Nephron (organoid): ENCODE data around the gene INMT.

ENCODE experiments used
- H3K27ac Mint-ChIP-seq, 3 experiments: 2 replicates each; pipeline ENCODE4 v1.8.0; 2020; ENCODE audit warnings: mixed read lengths in 3 of 3, mild to moderate bottlenecking in 2 of 3, moderate library complexity in 1 of 3
- H3K27me3 Mint-ChIP-seq: 2 replicates; pipeline ENCODE4 v1.8.0; 2021; ENCODE audit warnings: low read depth, mild to moderate bottlenecking, moderate library complexity, mixed read lengths
- H3K36me3 Mint-ChIP-seq: 2 replicates; pipeline ENCODE4 v1.8.0; 2020; ENCODE audit warnings: low read depth, mixed read lengths
- H3K4me1 Mint-ChIP-seq: 2 replicates; pipeline ENCODE4 v1.8.0; 2020; ENCODE audit warnings: mixed read lengths
- H3K4me3 Mint-ChIP-seq, 3 experiments: 2 replicates each; pipeline ENCODE4 v1.8.0; 2020; ENCODE audit warnings: mild to moderate bottlenecking in 3 of 3, mixed read lengths in 3 of 3, moderate library complexity in 2 of 3
- H3K9me3 Mint-ChIP-seq: 2 replicates; pipeline ENCODE4 v1.8.0; 2020; ENCODE audit warnings: mixed read lengths
- TF ChIP-seq, protein P1 (sequence below), 3 experiments: fragments of 200-600 bp; sonication (generic); IDR thresholded peaks; one replicate each; pipeline ENCODE4 v1.5.0; 2021; ENCODE audit warnings: antibody characterized with exemption in 3 of 3; ENCODE audit not compliant: unreplicated experiment in 3 of 3

Gene INMT

DNA sequence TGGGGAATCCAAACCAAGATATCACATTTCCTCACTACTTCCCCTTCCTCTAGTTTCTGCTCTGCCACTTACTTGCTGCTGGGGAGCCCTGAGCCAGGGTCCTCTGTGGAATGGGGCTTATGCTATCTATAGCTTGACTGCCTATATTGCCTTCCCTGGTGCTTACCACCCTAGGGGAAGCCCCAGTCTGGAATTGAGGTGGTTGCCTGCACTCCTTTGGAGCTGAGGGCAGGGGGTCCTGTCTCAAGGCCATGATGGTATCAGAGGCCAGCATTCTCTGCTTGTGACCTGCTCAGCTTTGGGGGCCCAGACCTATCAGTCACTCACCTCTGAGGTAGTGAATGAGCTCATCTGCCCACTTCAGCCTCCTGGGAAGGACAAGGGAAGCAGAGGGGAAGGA, 29.3 kb upstream of the INMT start:
- TF ChIP-seq, protein P1, sequence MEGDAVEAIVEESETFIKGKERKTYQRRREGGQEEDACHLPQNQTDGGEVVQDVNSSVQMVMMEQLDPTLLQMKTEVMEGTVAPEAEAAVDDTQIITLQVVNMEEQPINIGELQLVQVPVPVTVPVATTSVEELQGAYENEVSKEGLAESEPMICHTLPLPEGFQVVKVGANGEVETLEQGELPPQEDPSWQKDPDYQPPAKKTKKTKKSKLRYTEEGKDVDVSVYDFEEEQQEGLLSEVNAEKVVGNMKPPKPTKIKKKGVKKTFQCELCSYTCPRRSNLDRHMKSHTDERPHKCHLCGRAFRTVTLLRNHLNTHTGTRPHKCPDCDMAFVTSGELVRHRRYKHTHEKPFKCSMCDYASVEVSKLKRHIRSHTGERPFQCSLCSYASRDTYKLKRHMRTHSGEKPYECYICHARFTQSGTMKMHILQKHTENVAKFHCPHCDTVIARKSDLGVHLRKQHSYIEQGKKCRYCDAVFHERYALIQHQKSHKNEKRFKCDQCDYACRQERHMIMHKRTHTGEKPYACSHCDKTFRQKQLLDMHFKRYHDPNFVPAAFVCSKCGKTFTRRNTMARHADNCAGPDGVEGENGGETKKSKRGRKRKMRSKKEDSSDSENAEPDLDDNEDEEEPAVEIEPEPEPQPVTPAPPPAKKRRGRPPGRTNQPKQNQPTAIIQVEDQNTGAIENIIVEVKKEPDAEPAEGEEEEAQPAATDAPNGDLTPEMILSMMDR (IDR thresholded peaks at IDR 0.05; ENCODE audit: unreplicated experiment in 3 of 3), result no peak
- Mint-ChIP-seq H3K4me3 (no peak overlapping the region), H3K27ac (no peak overlapping the region), H3K36me3 (peaks cover 12% of the 10 kb centered on the region), H3K9me3 (peaks cover 26% of the 10 kb centered on the region), H3K27me3 (peaks cover 11% of the 10 kb centered on the region), H3K4me1 (peaks cover 19% of the 10 kb centered on the region)

DNA sequence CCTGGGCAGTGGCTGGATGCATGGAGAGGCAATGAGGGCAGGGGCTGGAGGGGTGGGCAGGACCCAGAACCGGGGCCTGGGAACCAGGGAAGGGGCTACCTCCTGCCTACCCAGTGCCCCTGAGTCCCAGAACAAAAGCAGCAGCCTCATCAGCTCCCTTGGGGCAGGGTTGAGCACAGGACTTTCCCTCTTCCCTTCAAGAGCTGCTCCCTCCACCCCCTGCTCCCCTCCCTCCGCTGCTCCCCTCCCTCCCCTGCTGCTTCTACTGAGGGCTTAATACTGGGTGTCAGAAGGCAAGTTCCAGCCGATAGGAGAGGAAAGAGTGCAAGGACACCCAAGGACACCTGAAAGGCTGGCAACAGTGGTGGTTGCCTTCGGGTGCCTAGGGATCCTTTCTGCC, 28.2 kb upstream of the INMT start:
- peaks cover 27% of the 10 kb centered on the region for H3K4me1 Mint-ChIP-seq
- peaks cover 3% of the 10 kb centered on the region for H3K36me3 Mint-ChIP-seq

DNA sequence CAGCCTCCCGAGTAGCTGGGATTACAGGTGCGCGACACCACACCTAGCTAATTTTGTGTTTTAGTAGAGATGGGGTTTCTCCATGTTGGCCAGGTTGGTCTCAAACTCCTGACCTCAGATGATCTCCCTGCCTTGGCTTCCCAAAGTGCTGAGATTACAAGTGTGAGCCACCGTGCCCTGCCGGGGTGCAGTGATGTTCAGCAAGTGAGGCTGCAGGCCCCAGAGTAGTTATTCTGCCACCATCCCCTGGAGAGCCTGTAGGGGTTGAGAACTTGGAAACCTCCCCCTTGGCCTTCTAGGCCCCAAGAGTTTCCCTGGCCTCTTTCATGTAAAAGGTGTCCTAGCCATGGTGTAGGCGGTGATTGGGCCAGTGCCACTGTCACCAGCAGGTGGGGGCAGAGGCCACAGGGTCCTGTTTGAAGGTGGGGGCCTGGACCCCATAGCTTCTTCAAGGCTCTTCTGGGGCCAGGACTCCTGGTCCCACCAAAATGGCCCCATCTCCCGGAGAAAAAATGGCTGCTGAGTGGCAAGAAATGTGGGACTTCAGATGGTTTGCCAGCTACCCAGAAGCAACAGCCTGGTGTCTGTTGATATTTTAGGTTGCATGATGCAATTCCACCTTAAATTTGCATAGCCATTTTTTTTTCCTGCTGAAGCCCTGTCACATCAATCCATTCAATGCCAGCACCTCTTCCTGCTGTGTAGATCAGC, 25.5 kb upstream of the INMT start:
- peaks cover 13% of the 10 kb centered on the region for H3K27me3 Mint-ChIP-seq
- H3K36me3 Mint-ChIP-seq, result no peaks in the 10 kb centered on the region
- no peak overlapping the region for H3K4me3 Mint-ChIP-seq

More for the DNA sequence above, 28.2 kb upstream of the INMT start:
- Mint-ChIP-seq H3K4me3 (no peak overlapping the region), H3K27me3 (peaks cover 15% of the 10 kb centered on the region), H3K27ac (no peak overlapping the region), H3K9me3 (peaks cover 15% of the 10 kb centered on the region)
- TF ChIP-seq, protein P1 (IDR thresholded peaks at IDR 0.05; ENCODE audit: unreplicated experiment in 3 of 3), result no peak

DNA sequence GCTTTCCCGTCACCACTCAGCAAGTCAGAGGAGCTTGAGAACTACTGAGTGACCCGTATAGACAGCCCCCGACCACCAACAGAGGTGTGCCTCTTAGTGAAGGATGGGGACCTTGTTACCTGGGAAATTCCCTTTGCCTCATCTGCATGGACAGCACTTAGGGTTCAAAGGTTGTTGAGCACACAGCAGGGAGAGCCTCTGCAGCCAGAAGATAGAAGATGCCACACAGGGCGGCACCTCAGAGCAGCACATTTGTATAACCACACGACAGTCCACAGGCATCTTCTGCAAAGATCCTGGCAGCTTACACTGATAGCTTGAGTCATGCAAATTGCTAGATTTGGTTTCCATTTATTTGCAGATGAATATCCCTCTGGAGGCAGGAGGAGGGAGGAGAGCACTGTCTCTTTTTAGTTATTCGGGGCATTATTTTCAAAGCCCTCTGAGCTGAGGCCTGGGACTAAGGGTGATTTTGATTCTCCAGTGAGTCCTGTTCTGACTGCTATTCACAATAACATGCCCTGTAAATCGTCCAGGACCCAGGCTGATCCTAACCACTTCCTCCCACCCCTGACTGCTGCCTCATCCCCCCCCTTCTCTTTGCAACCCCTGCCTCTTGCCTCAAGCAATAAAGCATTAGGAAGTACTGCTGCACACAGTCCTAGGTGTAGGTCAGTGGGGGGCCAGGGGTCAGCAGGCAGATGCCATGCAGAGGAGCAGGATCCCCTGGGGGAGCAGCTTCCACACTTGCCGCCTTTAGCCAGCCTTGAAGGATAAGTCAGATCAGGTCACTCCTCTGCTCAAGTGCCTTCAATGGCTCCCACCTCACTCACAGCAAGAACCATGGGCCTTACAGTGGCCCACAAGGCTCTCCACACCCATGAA, 24.6 kb upstream of the INMT start:
- Mint-ChIP-seq H3K27ac (peak overlapping the region in 2 of 3 experiments; percentile 23 to 59), H3K36me3 (no peaks in the 10 kb centered on the region), H3K27me3 (peaks cover 8% of the 10 kb centered on the region), H3K4me3 (no peak overlapping the region), H3K9me3 (no peaks in the 10 kb centered on the region), H3K4me1 (peaks cover 30% of the 10 kb centered on the region)
- TF ChIP-seq, protein P1 (IDR thresholded peaks at IDR 0.05; ENCODE audit: unreplicated experiment in 3 of 3), result no peak

More for the DNA sequence above, 25.5 kb upstream of the INMT start:
- peak overlapping the region in 1 of 3 experiments; percentile 73 for H3K27ac Mint-ChIP-seq
- peaks cover 30% of the 10 kb centered on the region for H3K4me1 Mint-ChIP-seq
- no peaks in the 10 kb centered on the region for H3K9me3 Mint-ChIP-seq
- TF ChIP-seq, protein P1 (IDR thresholded peaks at IDR 0.05; ENCODE audit: unreplicated experiment in 3 of 3), result no peak

DNA sequence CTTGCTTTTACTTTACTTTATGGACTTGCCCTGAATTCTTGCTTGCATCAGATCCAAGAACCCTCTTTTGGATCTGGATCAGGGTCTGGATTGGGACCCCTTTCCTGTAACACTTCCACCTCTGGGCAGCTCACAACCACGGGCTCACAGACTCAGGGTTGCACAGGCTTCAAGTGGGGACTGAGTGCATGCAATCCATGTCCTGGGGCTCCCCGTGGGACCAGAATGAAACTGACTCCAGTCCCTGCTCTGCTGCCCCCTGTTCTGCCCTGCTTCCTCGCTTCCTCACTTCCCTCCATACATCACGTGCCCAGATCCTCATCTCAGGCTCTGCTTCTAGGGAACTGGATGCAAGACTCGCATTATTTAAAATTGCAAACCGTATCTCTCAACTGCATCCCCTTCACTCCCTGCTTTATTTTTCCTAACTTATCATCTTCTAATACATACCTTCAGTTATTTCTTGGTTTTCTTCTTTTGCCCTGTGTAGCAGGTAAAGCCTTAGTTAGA, 23.3 kb upstream of the INMT start:
- H3K36me3 Mint-ChIP-seq, result no peaks in the 10 kb centered on the region
- TF ChIP-seq, protein P1 (IDR thresholded peaks at IDR 0.05; ENCODE audit: unreplicated experiment in 3 of 3), result no peak
- H3K27ac Mint-ChIP-seq, result peak overlapping the region in 2 of 3 experiments; percentile 23 to 24
- no peak overlapping the region for H3K4me3 Mint-ChIP-seq
- H3K27me3 Mint-ChIP-seq, result peaks cover 6% of the 10 kb centered on the region
- peaks cover 30% of the 10 kb centered on the region for H3K4me1 Mint-ChIP-seq
- H3K9me3 Mint-ChIP-seq, result no peaks in the 10 kb centered on the region
